HS-5 (cell line): ENCODE results near the gene FAM83G.
A peak's percentile ranks its signal among the peaks of the same experiment; 100 is the strongest.

Experiments used
- DNase-seq: peaks from one replicate; pipeline ENCODE4 v3.0.0-alpha.2; 2012; ENCODE audit warnings: low read depth

Gene FAM83G

GRCh38 chr17:18987230-18987610 is 17.3 kb downstream of the FAM83G start:
- DNase-seq: no peak

GRCh38 chr17:18986541-18987229 is 17.9 kb downstream of the FAM83G start:
- no peak for DNase-seq

DNA sequence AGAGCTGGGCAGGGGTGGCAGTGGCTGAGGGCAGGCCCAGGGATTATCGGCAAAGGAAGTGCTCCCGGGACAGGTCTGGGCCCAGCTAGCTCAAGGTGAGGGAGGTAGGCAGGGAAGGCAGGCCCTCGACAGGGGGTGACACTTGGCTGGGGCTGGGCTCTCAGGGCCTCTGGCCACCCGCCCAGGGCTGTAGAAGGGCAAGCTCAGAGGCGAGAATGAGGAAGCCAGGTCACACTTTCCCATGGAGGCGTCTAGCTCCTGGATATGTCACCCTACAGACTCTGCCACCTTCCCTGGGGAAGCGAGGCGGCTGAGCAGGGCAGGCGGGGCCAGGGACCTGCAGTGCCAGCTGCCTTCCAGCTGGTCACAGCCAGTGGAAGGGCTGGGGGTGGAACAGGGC is 19.1 kb downstream of the FAM83G start:
- DNase-seq: no peak

DNA sequence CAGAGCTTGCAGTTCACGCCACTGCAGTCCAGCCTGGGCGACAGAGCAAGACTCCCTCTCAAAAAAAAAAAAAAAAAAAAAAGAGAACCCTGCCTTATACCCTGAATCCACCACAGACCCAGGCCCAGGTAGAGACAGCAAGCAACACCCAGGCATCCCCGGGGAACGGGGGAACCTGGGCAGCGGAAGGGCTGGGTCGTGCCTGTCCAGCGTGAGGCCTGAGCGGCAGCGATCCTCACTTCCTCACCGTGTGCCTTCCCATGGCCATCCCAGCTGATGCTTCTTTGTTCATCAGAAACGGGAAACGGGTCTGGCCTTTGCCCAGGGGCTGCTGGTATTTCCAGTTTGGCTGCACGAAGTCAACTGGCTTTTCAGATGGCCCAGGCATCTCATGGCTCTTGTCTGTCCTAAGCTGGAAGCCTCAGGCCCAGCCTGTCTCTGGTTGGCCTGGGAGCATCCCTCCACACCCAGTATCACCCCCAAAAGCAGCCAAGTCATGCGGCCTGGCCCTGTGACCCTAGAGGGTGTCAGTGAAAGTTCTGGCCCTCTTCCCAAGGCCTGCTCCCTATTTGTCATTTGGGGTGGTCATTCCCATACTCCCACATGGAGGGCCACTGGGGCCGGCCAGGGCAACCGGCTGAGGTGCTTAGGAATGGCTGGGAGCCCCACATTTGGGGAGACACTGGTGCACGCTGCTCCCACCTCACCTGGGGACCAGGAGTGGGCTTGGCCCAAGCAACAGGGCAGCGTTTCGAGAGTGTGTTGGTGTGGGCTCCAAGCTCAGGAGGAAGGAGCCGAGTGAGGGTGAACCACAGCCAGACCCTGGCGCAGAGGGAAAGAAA is 20.1 kb downstream of the FAM83G start:
- no peak for DNase-seq

DNA sequence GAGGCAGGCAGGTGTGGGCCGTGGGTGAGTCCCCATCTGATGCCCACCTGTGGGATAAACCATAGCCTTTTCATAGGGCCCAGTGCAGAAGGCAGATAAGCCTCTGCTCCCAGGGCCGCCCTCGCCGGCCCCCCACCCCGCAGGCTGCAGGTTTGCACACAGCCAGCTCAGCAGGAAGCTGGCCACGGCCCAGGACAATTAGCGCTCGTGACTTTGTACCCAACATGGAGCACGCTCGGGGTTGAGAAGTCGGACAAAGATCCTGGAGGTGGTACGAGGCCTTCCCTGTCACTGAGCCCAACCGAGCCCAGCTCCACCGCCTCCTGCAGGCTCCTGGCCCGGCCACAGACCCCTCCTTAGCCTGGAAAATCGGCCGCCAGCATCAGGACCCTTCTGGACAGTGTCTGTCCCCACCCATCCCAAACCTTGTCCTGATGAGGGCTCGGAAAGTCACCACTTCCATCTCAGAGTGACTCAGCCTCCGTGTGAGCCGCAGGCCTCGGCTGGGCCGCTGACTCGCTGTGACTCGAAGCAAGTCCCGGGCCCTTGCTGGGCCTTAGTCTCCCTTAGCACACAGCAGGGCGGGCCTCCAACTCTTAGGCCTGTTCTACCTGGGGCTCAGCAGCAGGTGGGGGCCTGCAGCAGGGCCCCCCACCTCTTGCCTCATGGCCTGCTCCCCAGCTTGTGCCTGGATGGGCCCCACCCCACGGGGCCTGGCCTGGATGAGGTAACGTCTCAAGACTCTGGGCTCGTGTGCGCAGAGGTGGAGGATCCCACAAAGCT is 22.7 kb downstream of the FAM83G start:
- DNase-seq: peak; percentile 41

DNA sequence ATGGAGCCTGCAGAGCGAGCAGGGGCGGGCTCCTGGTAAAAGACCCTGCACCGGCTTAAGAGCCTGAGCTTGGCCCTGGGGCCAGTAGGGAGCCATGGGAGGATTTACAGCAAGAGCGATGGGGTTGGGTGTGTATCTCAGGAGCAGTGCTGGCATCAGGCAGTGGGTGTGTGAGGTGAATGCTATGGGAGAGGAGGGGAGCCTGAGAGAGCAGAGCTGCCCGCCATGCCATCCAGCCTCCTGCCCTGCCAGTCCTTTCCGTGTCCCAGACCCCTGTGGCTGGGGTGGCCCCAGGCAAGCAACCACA is 23.3 kb downstream of the FAM83G start:
- no peak for DNase-seq

GRCh38 chr17:18980682-18981334 is 23.8 kb downstream of the FAM83G start:
- no peak for DNase-seq

GRCh38 chr17:18978655-18979054 is 25.9 kb downstream of the FAM83G start:
- no peak for DNase-seq

GRCh38 chr17:18978050-18978449 is 26.5 kb downstream of the FAM83G start:
- no peak for DNase-seq

- no peak for DNase-seq
These were observed 26.9 kb downstream of the FAM83G start for GRCh38 chr17:18977646-18978045.

DNA sequence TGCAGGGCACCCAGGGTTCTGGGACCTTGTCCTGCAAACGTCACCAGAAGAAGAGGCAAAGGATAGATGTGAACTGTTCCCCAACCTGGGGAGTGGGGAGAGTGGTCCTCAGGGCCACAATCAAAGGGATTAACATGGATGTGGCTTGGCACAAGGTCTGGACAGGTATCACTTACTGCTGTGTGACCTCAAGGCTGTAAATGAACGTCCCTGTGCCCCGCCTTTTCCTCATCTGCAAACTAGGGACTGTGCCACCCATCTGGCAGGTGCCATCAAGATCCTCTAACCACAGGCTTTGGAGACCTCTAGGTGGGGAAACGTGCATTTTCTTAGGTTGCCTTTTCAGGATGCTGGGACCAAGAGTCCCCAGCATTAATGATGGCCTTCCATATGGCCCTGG is 27.5 kb downstream of the FAM83G start:
- DNase-seq: no peak

- no peak for DNase-seq
These were observed 28.4 kb downstream of the FAM83G start for GRCh38 chr17:18976201-18976600.

- DNase-seq: no peak
These were observed 29.0 kb downstream of the FAM83G start for GRCh38 chr17:18975597-18975996.

- no peak for DNase-seq
These were observed 30.0 kb downstream of the FAM83G start for GRCh38 chr17:18974407-18975149.

DNA sequence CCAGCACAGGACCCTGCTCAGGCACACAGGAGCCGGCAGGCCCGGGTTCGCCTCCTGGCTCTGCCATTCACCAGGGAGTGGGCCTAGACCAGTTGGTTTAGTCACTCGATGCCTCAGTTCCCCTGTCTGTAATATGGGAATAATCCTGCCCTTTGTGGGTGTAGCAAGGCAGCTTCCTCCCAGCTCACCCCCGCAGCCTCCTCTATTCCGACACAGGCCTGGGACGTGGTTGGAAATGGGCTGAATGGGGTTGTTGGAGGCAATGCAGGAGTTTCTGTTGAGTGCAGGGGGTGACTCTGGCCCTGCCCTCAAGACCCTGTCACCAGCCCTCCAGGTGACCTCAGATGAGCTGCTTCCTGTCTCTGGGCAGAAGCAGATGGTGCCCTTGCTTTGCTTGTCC is 32.8 kb downstream of the FAM83G start:
- no peak for DNase-seq

- DNase-seq: no peak
These were observed 33.7 kb downstream of the FAM83G start for GRCh38 chr17:18970582-18971480.

- no peak for DNase-seq
These were observed 35.3 kb downstream of the FAM83G start for GRCh38 chr17:18968945-18969887.

- no peak for DNase-seq
These were observed 36.2 kb downstream of the FAM83G start for GRCh38 chr17:18968345-18968744.

DNA sequence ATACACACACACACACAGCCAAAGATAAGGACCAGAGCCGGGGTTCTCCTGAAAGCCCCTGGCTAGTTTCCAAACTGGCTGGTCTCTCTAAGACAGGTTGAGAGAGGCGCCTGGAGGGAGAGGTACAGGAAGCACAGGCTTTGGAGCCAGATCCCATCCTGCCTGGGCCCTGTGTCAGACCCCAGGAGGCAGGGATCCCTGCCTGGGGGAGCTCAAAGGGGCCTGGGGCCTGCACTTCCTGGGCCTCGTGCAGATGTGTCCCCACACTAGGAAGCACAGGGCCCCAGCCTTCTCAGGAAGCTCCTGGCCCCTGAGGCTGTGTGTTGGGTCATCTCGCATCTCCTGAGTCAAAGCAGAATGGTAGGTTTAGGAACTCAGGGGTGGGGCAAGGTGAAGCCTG is 36.6 kb downstream of the FAM83G start:
- no peak for DNase-seq
